ENCODE data around the gene FARP1. TPM values are rescaled to one million over a fixed set of nuclear protein-coding genes. Genes with fewer than 3 reads are reported as not detected.

The FARP1 gene
- total RNA-seq, 2 experiments from 2014 or later: 0.55 to 1.9 TPM

DNA sequence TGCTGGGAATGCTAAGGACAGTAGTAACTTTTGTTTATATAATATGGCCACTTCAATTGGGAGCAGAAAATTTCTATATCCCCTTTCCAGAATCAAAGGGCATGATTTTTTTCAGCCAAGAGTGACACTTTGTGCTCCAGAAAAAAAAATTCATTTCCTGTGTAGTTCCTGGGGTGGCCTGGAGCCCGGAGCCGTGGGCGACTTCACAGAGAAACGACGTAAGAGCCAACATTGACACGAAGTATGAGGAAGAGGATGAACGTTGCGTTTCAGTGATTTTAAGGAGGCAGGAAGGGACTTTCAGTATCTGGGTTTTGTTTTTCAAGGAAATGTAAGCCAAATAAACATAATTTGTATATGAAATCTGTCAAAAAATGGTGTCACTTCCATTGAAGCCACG lies 246.4 kb downstream of the FARP1 start:
- no peaks in the 10 kb centered on the region for H3K9me3 Mint-ChIP-seq
- POLR2A ChIA-PET: no interaction called here
- no peaks in the 10 kb centered on the region for H3K36me3 Mint-ChIP-seq
- ATAC-seq (ENCODE audit: low read depth) (no peak), DNase-seq (no peak)
- peaks cover 17% of the 10 kb centered on the region for H3K27me3 Mint-ChIP-seq
- no peak overlapping the region for H3K4me3 Mint-ChIP-seq
- no peaks in the 10 kb centered on the region for H3K4me1 Mint-ChIP-seq
- H3K27ac Mint-ChIP-seq: no peak overlapping the region

DNA sequence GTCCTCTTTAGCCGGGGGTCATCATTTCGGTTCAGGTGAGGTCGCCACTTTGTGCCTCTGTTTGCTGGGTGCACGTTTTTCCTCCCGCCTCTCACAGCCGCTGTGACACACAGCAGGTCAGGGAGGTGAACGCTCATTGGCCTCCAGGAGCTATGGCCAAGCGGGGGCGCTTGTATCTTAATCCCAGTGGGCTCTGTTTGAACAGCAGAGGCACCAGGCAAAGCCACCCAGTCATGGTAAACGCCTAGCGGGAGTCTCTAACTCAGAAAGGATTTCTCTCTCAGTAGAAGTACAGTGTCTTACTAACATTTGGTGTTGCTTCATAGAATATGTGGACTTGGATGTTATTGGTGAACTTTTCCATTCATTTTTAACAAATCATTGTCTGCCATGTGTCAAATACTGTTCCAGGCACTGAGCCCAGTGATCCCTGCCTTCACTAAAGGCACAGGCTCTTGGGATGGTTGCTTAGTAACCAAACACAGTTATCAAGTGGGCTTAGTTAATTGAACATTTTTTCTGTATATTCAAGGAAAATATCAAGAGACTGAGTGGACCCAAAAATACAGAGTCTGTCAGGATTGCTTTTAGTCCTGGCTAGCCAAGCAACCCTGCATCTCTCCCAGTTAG lies 247.3 kb downstream of the FARP1 start:
- Mint-ChIP-seq H3K9me3 (no peaks in the 10 kb centered on the region), H3K27ac (no peak overlapping the region), H3K4me1 (no peaks in the 10 kb centered on the region), H3K36me3 (no peaks in the 10 kb centered on the region), H3K4me3 (no peak overlapping the region), H3K27me3 (peaks cover 13% of the 10 kb centered on the region)
- no peak for DNase-seq
- no peak for ATAC-seq (ENCODE audit: low read depth)
- POLR2A ChIA-PET: no interaction called here

DNA sequence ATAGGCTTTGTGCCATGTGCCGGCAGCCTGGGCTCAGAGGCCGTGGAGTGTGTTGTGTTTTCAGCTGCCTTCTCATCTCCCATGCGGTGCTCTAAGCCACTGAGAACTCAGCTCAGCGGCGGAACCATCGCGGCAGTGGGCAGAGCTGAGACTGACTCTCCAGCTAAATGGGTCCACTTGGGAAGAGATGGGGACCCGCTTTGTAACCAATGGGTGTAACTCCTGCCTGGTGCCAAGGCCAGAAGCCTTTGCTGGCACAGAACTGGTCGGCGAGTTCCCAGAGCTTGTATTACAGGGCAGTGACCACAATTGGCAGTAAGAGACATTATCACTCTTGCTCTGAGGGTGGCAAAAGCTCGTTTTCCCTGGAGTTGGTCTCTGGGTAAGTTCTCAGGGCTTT lies 251.0 kb downstream of the FARP1 start:
- DNase-seq (no peak), ATAC-seq (ENCODE audit: low read depth) (no peak)
- Mint-ChIP-seq H3K9me3 (no peaks in the 10 kb centered on the region), H3K27me3 (peaks cover 11% of the 10 kb centered on the region), H3K4me1 (no peaks in the 10 kb centered on the region), H3K4me3 (no peak overlapping the region), H3K27ac (no peak overlapping the region), H3K36me3 (no peaks in the 10 kb centered on the region)
- POLR2A ChIA-PET: no interaction called here

DNA sequence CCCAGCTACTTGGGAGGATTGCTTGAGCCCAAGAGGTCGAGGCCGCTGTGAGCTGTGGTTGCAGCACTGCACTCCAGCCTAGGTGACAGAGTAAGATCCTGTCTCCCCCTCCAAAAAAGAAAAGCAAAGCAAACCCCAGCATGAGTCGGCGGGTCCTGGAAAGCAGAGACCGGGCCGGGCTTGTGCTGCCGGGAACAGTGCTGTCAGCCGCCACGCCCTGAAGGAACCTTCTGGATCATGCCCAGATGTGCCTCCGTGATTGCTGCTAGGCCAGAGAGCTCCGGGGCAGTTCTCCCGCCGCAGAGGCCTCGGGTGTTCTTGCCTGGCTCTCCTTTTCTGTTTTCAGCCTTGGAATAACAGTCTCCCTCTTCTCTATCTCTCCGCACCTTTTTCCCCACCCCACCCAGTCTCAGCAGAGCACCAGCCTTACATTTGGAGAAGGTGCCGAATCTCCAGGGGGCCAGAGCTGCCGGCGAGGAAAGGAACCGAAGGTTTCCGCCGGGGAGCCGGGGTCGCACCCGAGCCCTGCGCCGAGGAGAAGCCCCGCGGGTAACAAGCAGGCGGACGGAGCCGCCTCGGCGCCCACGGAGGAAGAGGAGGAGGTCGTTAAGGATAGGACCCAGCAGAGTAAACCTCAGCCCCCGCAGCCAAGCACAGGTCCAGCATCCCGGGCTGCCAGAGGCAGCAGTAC lies 252.1 kb downstream of the FARP1 start:
- no peak overlapping the region for H3K27ac Mint-ChIP-seq
- ATAC-seq (ENCODE audit: low read depth) (no peak), DNase-seq (no peak)
- peaks cover 11% of the 10 kb centered on the region for H3K27me3 Mint-ChIP-seq
- no peaks in the 10 kb centered on the region for H3K36me3 Mint-ChIP-seq
- POLR2A ChIA-PET: no interaction called here
- H3K4me1 Mint-ChIP-seq: no peaks in the 10 kb centered on the region
- no peaks in the 10 kb centered on the region for H3K9me3 Mint-ChIP-seq
- no peak overlapping the region for H3K4me3 Mint-ChIP-seq

DNA sequence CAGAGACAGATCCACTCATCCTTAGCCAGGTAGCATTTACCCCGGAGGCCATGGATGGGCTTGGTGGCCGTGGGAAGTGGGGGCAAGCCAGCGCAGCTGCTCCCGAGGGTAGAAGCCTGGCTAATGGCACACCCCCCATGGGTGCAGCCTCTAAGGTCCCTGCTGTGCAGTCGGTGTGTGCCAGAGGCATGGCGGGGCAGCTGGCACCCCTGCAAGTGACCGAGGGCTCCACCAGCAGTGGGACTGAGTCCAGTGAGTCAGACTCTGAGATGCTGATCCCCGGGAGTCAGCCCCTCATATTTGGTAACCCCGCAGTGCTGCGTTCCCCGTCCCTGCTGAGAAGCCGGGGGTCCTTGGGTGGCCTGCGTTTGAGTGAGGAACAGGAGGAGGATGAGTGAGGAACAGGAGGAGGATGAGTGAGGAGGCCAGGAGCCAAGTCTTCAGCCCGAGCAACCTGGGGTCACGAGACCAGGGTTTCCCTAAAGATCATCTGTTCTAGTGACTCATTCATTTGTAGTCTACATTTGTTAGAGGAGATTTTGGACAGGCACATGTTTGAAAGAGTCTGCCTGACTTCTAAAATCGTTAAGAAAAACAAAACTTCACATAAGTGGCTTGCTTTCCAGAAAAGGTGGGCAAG lies 253.3 kb downstream of the FARP1 start:
- Mint-ChIP-seq H3K27me3 (peaks cover 11% of the 10 kb centered on the region), H3K36me3 (no peaks in the 10 kb centered on the region), H3K4me3 (no peak overlapping the region), H3K27ac (no peak overlapping the region), H3K4me1 (no peaks in the 10 kb centered on the region), H3K9me3 (no peaks in the 10 kb centered on the region)
- ATAC-seq (ENCODE audit: low read depth): no peak
- POLR2A ChIA-PET: no interaction called here
- DNase-seq: no peak

DNA sequence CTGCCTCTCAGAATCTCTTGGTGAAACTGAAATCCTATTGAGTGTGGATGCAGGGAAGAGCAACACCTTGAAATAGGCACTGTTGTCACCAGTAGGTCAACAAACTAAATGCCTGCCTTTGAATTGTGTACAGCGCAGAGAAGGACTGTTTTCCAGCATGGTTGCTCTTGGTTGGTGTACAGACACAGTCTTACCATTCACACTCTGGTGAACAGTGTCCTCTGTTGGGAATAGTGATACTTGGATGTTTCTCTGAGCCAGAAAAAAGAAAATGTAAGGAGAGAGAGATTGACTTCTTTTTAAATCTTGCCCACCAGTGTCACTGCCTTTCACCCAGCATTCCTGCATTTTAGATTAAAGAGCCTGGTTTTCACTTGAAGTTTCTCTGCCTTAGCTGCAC lies 254.3 kb downstream of the FARP1 start:
- H3K27ac Mint-ChIP-seq: no peak overlapping the region
- H3K4me1 Mint-ChIP-seq: no peaks in the 10 kb centered on the region
- H3K4me3 Mint-ChIP-seq: no peak overlapping the region
- ATAC-seq (ENCODE audit: low read depth) (no peak), DNase-seq (no peak)
- POLR2A ChIA-PET: no interaction called here
- peaks cover 11% of the 10 kb centered on the region for H3K27me3 Mint-ChIP-seq
- no peaks in the 10 kb centered on the region for H3K9me3 Mint-ChIP-seq
- H3K36me3 Mint-ChIP-seq: no peaks in the 10 kb centered on the region

DNA sequence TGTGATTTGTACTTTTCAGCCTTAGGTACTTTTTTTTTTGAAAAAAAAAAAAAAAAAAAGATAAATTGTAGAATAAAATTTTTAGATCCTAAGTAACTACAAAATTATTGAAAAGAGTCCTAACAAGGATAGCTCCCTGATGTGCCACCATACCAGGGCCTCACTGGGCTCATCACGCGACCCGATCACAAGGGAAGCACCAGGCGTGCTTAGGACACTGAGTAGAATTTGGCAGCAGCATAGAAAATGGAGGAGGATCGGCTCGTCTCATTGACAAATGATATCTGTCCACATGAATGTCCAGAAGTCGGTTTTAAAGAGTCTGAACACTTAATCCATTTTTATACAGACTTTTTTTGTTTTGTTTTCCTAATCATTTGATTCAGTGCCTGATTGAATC lies 255.0 kb downstream of the FARP1 start:
- DNase-seq: no peak
- ATAC-seq (ENCODE audit: low read depth): no peak
- Mint-ChIP-seq H3K4me3 (no peak overlapping the region), H3K36me3 (no peaks in the 10 kb centered on the region), H3K4me1 (no peaks in the 10 kb centered on the region), H3K27me3 (peaks cover 6% of the 10 kb centered on the region), H3K27ac (no peak overlapping the region), H3K9me3 (no peaks in the 10 kb centered on the region)
- POLR2A ChIA-PET: no interaction called here

DNA sequence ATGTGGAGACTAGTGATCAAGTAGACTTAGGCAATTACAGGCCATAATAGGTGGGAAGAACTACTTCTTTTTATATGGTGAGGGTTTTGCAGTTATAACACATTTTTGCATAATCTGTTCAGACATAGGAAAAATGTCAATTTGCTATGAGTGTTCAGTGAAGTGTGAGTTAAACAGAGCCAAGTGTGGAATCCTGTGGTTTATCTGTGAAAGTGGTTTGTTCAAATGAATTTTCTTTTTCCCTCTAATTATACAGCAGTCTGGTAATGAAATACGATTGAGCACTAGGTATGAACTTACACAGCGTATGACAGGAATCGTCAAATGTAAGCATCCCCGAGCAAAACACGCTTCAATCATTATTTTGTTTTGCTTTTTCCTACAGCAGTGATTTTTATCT lies 255.7 kb downstream of the FARP1 start:
- ATAC-seq (ENCODE audit: low read depth) (no peak), DNase-seq (no peak)
- Mint-ChIP-seq H3K4me1 (no peaks in the 10 kb centered on the region), H3K36me3 (no peaks in the 10 kb centered on the region), H3K27me3 (peaks cover 6% of the 10 kb centered on the region), H3K4me3 (no peak overlapping the region), H3K27ac (no peak overlapping the region), H3K9me3 (no peaks in the 10 kb centered on the region)
- POLR2A ChIA-PET: no interaction called here

DNA sequence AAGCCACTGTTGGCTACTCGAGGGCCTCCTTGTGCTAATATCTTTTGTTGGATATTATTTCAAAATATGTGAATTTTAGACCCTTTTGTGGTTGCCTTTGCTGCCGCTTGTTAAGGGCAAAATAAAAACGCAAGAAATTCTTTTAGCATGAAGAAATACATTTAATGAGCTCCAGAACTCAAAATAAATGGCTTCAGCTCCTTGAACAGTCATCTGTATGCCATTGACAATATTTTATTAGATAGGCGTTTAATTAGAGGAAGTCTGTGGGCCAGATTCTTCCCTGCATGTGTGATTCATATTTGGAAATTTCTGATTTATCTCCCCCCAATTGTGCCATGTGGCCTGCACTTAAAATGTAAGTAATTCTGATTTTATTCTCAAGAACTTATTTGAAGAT lies 256.9 kb downstream of the FARP1 start:
- POLR2A ChIA-PET: no interaction called here
- Mint-ChIP-seq H3K9me3 (no peaks in the 10 kb centered on the region), H3K4me3 (no peak overlapping the region), H3K36me3 (no peaks in the 10 kb centered on the region), H3K4me1 (no peaks in the 10 kb centered on the region), H3K27me3 (peaks cover 6% of the 10 kb centered on the region), H3K27ac (no peak overlapping the region)
- ATAC-seq (ENCODE audit: low read depth) (no peak), DNase-seq (no peak)

DNA sequence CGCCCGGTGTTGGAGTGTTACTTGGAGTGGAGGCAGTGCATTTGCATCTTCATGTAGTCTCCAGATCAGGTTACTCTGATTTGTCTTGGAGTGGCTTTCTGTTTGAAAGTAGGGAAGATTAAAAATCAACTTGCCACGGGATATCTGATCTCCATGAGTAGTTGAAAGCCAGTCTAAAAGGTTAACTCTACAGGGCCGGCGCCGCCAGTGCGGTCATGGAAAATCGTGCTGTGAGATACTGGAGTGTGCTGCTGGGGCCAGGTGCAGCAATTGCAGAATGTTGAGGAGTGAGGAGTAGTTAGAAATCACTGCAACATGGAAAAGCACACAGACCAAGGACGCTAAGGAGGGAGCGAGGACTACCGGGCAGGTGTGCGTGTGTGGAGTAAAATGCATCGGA lies 259.0 kb downstream of the FARP1 start:
- H3K36me3 Mint-ChIP-seq: no peaks in the 10 kb centered on the region
- no peak overlapping the region for H3K27ac Mint-ChIP-seq
- ATAC-seq (ENCODE audit: low read depth) (no peak), DNase-seq (no peak)
- H3K4me1 Mint-ChIP-seq: no peaks in the 10 kb centered on the region
- peaks cover 12% of the 10 kb centered on the region for H3K27me3 Mint-ChIP-seq
- POLR2A ChIA-PET: no interaction called here
- no peak overlapping the region for H3K4me3 Mint-ChIP-seq
- no peaks in the 10 kb centered on the region for H3K9me3 Mint-ChIP-seq

DNA sequence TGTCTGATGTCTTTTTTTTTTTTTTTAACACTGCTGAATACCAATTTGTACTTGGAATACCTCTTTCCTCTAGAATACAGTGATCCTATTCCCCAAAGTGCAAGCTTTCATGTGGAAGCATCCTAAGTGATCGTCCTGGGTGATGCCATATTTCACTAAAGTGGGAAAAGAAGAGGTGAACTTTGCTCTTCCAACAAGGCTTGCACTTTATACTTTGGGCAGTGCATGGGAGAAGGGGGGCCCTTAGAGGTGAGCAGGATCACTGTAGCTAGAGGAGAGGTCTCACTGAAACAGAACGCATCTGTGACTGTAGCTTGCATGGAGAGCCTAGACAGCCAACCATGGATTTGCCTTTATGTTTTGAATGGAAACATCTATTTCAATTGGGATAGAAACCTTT lies 260.2 kb downstream of the FARP1 start:
- ATAC-seq (ENCODE audit: low read depth) (no peak), DNase-seq (no peak)
- H3K27ac Mint-ChIP-seq: no peak overlapping the region
- POLR2A ChIA-PET: no interaction called here
- H3K36me3 Mint-ChIP-seq: no peaks in the 10 kb centered on the region
- no peaks in the 10 kb centered on the region for H3K9me3 Mint-ChIP-seq
- no peak overlapping the region for H3K4me3 Mint-ChIP-seq
- H3K4me1 Mint-ChIP-seq: no peaks in the 10 kb centered on the region
- peaks cover 13% of the 10 kb centered on the region for H3K27me3 Mint-ChIP-seq

DNA sequence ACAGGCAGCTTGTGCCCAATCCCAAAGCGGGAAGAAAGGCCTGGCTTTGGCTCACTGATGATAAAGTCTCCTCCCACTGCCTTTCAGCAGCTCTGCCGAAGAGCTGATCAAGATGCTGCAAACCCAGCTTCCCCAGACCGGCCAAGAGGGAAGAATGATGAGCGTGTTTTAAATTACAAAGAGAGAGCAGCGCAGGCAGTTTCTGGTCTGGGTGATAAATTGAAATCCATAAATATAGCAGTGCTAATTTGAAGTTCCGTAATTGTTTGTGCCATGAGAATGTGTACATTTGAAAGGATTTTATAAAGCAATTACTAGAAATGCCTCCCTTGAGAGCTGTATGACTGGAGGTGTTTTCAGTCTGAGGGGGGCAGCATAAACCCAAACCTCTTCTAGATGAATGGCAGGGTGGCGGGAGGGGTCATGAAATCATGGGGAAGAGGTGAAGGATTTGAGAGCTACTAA lies 262.2 kb downstream of the FARP1 start:
- H3K4me1 Mint-ChIP-seq: no peaks in the 10 kb centered on the region
- no peaks in the 10 kb centered on the region for H3K36me3 Mint-ChIP-seq
- POLR2A ChIA-PET: no interaction called here
- no peak for ATAC-seq (ENCODE audit: low read depth)
- peaks cover 7% of the 10 kb centered on the region for H3K27me3 Mint-ChIP-seq
- no peak overlapping the region for H3K27ac Mint-ChIP-seq
- DNase-seq: no peak
- H3K4me3 Mint-ChIP-seq: no peak overlapping the region
- no peaks in the 10 kb centered on the region for H3K9me3 Mint-ChIP-seq

DNA sequence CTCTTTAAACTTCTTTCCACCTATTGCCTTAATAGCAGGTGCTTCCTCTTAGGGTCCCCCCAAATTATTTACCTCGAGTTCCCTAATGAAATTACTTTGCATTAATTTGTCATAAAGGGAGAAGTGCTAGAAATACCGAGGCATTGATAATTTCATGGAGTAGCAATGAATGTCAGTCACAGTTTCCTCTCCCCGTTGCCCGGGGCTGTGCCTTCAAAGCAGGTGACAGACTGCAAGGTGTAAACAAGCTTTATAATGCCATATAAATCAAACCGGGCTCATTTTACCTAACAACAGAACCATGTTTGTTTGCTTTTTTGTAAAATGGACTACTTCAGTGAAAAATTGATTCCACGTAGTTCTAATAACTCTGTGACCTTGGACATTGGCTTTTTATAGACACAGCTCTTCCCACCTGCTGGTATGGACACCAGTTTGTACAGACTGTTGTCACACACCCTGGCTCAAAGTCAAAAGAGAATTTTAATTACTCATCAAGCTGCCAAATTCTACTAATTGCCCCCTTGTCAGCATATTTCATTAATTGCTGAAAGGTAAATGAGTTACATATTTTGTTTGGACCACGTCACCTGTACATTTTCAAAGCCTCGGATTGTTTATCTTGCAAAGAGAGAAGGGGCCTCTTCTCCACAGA lies 262.9 kb downstream of the FARP1 start:
- no peaks in the 10 kb centered on the region for H3K36me3 Mint-ChIP-seq
- ATAC-seq (ENCODE audit: low read depth): no peak
- POLR2A ChIA-PET: no interaction called here
- H3K9me3 Mint-ChIP-seq: no peaks in the 10 kb centered on the region
- H3K4me3 Mint-ChIP-seq: no peak overlapping the region
- no peak overlapping the region for H3K27ac Mint-ChIP-seq
- no peaks in the 10 kb centered on the region for H3K4me1 Mint-ChIP-seq
- no peak for DNase-seq
- peaks cover 8% of the 10 kb centered on the region for H3K27me3 Mint-ChIP-seq

DNA sequence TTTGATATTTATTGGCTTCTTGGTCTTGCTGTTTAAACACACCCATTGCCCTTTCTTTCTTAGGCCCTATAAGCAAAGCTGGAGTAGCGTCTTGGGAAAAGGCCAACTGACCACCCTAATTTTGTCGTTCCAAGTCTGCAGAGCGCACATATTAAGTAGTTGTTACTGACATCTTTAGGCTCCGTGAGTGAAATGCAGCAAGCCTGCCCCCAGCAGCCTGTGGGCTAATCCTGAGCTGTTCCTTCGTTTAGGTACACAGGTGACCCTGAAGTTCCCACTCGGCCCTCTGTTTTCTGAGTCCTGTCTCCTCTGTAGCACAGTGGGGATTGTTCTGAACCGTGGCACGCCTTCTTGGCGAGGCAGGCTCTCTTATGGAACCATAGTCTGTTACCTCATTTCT lies 263.5 kb downstream of the FARP1 start:
- Mint-ChIP-seq H3K4me1 (no peaks in the 10 kb centered on the region), H3K36me3 (no peaks in the 10 kb centered on the region), H3K4me3 (no peak overlapping the region), H3K9me3 (no peaks in the 10 kb centered on the region), H3K27ac (no peak overlapping the region), H3K27me3 (peaks cover 9% of the 10 kb centered on the region)
- ATAC-seq (ENCODE audit: low read depth): no peak
- no peak for DNase-seq
- POLR2A ChIA-PET: no interaction called here
